WTC11 (cell line): ENCODE measurements around the gene NR4A3. TPM values are rescaled to one million over a fixed set of nuclear protein-coding genes. Genes with fewer than 3 reads are reported as not detected.

Source experiments
- ATAC-seq: fragments of 200-7000 bp; cut with Tn5 transposase; 2 replicates; pipeline ENCODE4 v1.10.0; 2021; ENCODE audit warnings: mild to moderate bottlenecking, moderate library complexity
- CTCF ChIA-PET: fragments of 300-600 bp; sonication (Branson Sonifier 250); formaldehyde crosslinking; loops from one replicate; lab custom pipeline; 2021; ENCODE audit warnings: antibody characterized with exemption; lab: Charles Lee
- POLR2A ChIA-PET: fragments of 350-600 bp; sonication (Branson Sonifier 250); formaldehyde crosslinking; loops from one replicate; lab custom pipeline; 2021; ENCODE audit warnings: antibody characterized with exemption; lab: Charles Lee
- DNase-seq: peaks from one replicate; pipeline ENCODE4 v3.0.0; 2021; ENCODE audit warnings: low spot score
- H3K27ac Mint-ChIP-seq: 2 replicates; pipeline ENCODE4 v1.8.0; 2021; ENCODE audit warnings: mixed read lengths
- H3K27me3 Mint-ChIP-seq: 2 replicates; pipeline ENCODE4 v1.8.0; 2021; ENCODE audit warnings: low read depth, mild to moderate bottlenecking, moderate library complexity, mixed read lengths
- H3K36me3 Mint-ChIP-seq: 2 replicates; pipeline ENCODE4 v1.8.0; 2021; ENCODE audit warnings: mixed read lengths
- H3K4me1 Mint-ChIP-seq: 2 replicates; pipeline ENCODE4 v1.8.0; 2022; ENCODE audit warnings: mixed read lengths
- H3K4me3 Mint-ChIP-seq: 2 replicates; pipeline ENCODE4 v1.8.0; 2021; ENCODE audit warnings: mild to moderate bottlenecking, moderate library complexity, mixed read lengths
- H3K9me3 Mint-ChIP-seq: 2 replicates; pipeline ENCODE4 v1.8.0; 2021; ENCODE audit warnings: mixed read lengths
- CREB1 ChIP-seq: sonication (generic); formaldehyde crosslinking; IDR thresholded peaks from 2 replicates; pipeline ENCODE4 v1.8.0; 2023; ENCODE audit warnings: mild to moderate bottlenecking, missing genetic modification reagents
- CREM ChIP-seq: sonication (generic); formaldehyde crosslinking; IDR thresholded peaks from 2 replicates; pipeline ENCODE4 v1.8.1; 2022; ENCODE audit warnings: mild to moderate bottlenecking, missing genetic modification reagents, moderate library complexity
- JAZF1 ChIP-seq: fragments of 250-450 bp; sonication (Bioruptor Pico); IDR thresholded peaks from 2 replicates; pipeline ENCODE4 v1.9.0; 2021; ENCODE audit warnings: moderate library complexity, mild to moderate bottlenecking, inconsistent platforms
- NFATC4 ChIP-seq: fragments of 250-450 bp; sonication (Bioruptor Pico); IDR thresholded peaks from 2 replicates; pipeline ENCODE4 v1.9.0; 2021; ENCODE audit warnings: mild to moderate bottlenecking
- NFYB ChIP-seq: sonication (generic); formaldehyde crosslinking; conservative IDR thresholded peaks from 2 replicates; pipeline ENCODE4 v1.8.0; 2022; ENCODE audit warnings: low read depth, missing genetic modification reagents
- PRRX2 ChIP-seq: fragments of 250-450 bp; sonication (Bioruptor Pico); IDR thresholded peaks from 2 replicates; pipeline ENCODE4 v1.8.0; 2021; ENCODE audit warnings: mild to moderate bottlenecking
- TP53 ChIP-seq: sonication (generic); formaldehyde crosslinking; IDR thresholded peaks from 2 replicates; pipeline ENCODE4 v1.8.1; 2023; ENCODE audit warnings: mild to moderate bottlenecking, missing genetic modification reagents
- ZNF121 ChIP-seq: sonication (generic); formaldehyde crosslinking; IDR thresholded peaks from 2 replicates; pipeline ENCODE4 v1.8.0; 2023; ENCODE audit warnings: missing genetic modification reagents
- ZNF396 ChIP-seq: fragments of 250-450 bp; sonication (Bioruptor Pico); IDR thresholded peaks from 2 replicates; pipeline ENCODE4 v1.8.0; 2021; ENCODE audit warnings: mild to moderate bottlenecking, moderate library complexity, borderline replicate concordance
- ZNF416 ChIP-seq: fragments of 250-450 bp; sonication (Bioruptor Pico); IDR thresholded peaks from 2 replicates; pipeline ENCODE4 v1.9.0; 2021; ENCODE audit warnings: mild to moderate bottlenecking, inconsistent platforms
- total RNA-seq: library from RNA; stranded (reverse); gene quantifications from 3 replicates; pipeline ENCODE4 v1.2.3, GENCODE V29; 2021
- TF ChIP-seq, protein P1 (sequence below): sonication (generic); formaldehyde crosslinking; IDR thresholded peaks from 2 replicates; pipeline ENCODE4 v1.8.1; 2023; ENCODE audit warnings: mild to moderate bottlenecking, missing genetic modification reagents
- TF ChIP-seq, protein P2 (sequence below): sonication (generic); formaldehyde crosslinking; IDR thresholded peaks from 2 replicates; pipeline ENCODE4 v1.8.1; 2023; ENCODE audit warnings: mild to moderate bottlenecking, missing genetic modification reagents
- TF ChIP-seq, protein P3 (sequence below): sonication (generic); formaldehyde crosslinking; IDR thresholded peaks from 2 replicates; pipeline ENCODE4 v1.8.1; 2023; ENCODE audit warnings: mild to moderate bottlenecking, missing genetic modification reagents, moderate library complexity
- TF ChIP-seq, protein P4 (sequence below): sonication (generic); formaldehyde crosslinking; IDR thresholded peaks from 2 replicates; pipeline ENCODE4 v1.8.1; 2023; ENCODE audit warnings: mild to moderate bottlenecking, moderate library complexity, missing genetic modification reagents
- TF ChIP-seq, protein P5 (sequence below): fragments of 200-600 bp; IDR thresholded peaks from 2 replicates; pipeline ENCODE4 v1.8.0; 2022; ENCODE audit warnings: antibody characterized with exemption
- TF ChIP-seq, protein P6 (sequence below): fragments of 250-450 bp; sonication (Bioruptor Pico); IDR thresholded peaks from 2 replicates; pipeline ENCODE4 v2.1.2; 2022; ENCODE audit warnings: mild to moderate bottlenecking, moderate library complexity
- TF ChIP-seq, protein P7 (sequence below): sonication (generic); formaldehyde crosslinking; IDR thresholded peaks from 2 replicates; pipeline ENCODE4 v1.8.0; 2023; ENCODE audit warnings: missing genetic modification reagents, mild to moderate bottlenecking, borderline replicate concordance
- TF ChIP-seq, protein P8 (sequence below): fragments of 250-450 bp; sonication (Bioruptor Pico); IDR thresholded peaks from 2 replicates; pipeline ENCODE4 v1.9.0; 2021; ENCODE audit warnings: mild to moderate bottlenecking

Gene NR4A3
- total RNA-seq, 1 experiment from 2014 or later = 0.57 TPM

DNA sequence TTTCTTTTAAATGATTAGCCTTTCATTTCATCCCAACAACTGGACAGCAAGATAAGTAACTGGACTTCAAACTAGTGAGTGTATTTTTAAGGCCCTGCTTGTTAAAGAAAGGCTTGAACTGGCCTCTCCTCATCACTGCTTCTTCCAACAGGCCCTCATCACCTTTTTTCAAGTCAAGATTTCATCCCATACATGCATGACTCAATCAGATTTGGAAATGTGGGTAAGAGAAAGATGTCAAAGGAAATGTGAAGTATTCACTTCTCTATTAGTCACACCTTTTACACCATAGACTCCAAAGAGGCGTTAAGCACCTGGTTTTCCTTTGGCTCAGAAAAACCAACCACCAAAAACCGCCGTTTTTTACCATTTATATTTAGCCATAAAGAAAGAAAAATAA is 4.9 kb downstream of the NR4A3 start (continued):
- TF ChIP-seq, protein P1, sequence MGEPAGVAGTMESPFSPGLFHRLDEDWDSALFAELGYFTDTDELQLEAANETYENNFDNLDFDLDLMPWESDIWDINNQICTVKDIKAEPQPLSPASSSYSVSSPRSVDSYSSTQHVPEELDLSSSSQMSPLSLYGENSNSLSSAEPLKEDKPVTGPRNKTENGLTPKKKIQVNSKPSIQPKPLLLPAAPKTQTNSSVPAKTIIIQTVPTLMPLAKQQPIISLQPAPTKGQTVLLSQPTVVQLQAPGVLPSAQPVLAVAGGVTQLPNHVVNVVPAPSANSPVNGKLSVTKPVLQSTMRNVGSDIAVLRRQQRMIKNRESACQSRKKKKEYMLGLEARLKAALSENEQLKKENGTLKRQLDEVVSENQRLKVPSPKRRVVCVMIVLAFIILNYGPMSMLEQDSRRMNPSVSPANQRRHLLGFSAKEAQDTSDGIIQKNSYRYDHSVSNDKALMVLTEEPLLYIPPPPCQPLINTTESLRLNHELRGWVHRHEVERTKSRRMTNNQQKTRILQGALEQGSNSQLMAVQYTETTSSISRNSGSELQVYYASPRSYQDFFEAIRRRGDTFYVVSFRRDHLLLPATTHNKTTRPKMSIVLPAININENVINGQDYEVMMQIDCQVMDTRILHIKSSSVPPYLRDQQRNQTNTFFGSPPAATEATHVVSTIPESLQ (CRISPR knock-in tag) = no peak

DNA sequence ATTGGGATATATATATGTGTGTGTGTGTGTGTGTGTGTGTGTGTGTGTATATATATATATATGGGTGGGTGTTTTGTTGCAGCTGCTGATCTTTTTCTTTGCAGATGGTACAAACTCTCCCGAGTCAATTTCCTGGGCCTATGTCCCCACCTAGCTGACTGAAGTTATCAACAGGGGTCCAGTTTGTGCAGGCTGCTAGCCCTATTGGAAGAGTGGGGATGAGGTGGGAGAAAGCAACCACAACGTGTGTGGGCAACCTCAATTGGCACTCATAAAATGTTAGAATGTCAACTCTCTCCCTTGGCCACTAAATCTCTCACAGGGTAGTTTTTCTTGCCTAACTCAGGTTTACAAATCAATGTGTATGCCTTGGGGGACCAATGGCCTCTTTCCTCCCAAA is 5.6 kb downstream of the NR4A3 start:
- Mint-ChIP-seq H3K27ac (no peak overlapping the region), H3K9me3 (no peaks in the 10 kb centered on the region), H3K4me3 (no peak overlapping the region), H3K36me3 (no peaks in the 10 kb centered on the region), H3K4me1 (peaks cover 37% of the 10 kb centered on the region), H3K27me3 (peaks cover 93% of the 10 kb centered on the region)
- ChIA-PET POLR2A (no interaction called here), CTCF (interaction anchor here (2.6 kb wide), 1 partner anchor 184 kb away, joined by 12 read pairs; no protein-coding TSS in a partner anchor)
- TF ChIP-seq ZNF416 (no peak), NFATC4 (no peak), JAZF1 (CRISPR knock-in tag) (no peak)
- TF ChIP-seq, protein P2, sequence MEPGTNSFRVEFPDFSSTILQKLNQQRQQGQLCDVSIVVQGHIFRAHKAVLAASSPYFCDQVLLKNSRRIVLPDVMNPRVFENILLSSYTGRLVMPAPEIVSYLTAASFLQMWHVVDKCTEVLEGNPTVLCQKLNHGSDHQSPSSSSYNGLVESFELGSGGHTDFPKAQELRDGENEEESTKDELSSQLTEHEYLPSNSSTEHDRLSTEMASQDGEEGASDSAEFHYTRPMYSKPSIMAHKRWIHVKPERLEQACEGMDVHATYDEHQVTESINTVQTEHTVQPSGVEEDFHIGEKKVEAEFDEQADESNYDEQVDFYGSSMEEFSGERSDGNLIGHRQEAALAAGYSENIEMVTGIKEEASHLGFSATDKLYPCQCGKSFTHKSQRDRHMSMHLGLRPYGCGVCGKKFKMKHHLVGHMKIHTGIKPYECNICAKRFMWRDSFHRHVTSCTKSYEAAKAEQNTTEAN = no peak
- TF ChIP-seq, protein P3, sequence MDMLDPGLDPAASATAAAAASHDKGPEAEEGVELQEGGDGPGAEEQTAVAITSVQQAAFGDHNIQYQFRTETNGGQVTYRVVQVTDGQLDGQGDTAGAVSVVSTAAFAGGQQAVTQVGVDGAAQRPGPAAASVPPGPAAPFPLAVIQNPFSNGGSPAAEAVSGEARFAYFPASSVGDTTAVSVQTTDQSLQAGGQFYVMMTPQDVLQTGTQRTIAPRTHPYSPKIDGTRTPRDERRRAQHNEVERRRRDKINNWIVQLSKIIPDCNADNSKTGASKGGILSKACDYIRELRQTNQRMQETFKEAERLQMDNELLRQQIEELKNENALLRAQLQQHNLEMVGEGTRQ (CRISPR knock-in tag) = no peak
- TF ChIP-seq, protein P4, sequence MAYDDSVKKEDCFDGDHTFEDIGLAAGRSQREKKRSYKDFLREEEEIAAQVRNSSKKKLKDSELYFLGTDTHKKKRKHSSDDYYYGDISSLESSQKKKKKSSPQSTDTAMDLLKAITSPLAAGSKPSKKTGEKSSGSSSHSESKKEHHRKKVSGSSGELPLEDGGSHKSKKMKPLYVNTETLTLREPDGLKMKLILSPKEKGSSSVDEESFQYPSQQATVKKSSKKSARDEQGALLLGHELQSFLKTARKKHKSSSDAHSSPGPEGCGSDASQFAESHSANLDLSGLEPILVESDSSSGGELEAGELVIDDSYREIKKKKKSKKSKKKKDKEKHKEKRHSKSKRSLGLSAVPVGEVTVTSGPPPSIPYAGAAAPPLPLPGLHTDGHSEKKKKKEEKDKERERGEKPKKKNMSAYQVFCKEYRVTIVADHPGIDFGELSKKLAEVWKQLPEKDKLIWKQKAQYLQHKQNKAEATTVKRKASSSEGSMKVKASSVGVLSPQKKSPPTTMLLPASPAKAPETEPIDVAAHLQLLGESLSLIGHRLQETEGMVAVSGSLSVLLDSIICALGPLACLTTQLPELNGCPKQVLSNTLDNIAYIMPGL (CRISPR knock-in tag) = no peak
- TF ChIP-seq, protein P5, sequence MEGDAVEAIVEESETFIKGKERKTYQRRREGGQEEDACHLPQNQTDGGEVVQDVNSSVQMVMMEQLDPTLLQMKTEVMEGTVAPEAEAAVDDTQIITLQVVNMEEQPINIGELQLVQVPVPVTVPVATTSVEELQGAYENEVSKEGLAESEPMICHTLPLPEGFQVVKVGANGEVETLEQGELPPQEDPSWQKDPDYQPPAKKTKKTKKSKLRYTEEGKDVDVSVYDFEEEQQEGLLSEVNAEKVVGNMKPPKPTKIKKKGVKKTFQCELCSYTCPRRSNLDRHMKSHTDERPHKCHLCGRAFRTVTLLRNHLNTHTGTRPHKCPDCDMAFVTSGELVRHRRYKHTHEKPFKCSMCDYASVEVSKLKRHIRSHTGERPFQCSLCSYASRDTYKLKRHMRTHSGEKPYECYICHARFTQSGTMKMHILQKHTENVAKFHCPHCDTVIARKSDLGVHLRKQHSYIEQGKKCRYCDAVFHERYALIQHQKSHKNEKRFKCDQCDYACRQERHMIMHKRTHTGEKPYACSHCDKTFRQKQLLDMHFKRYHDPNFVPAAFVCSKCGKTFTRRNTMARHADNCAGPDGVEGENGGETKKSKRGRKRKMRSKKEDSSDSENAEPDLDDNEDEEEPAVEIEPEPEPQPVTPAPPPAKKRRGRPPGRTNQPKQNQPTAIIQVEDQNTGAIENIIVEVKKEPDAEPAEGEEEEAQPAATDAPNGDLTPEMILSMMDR = no peak
- TF ChIP-seq, protein P6, sequence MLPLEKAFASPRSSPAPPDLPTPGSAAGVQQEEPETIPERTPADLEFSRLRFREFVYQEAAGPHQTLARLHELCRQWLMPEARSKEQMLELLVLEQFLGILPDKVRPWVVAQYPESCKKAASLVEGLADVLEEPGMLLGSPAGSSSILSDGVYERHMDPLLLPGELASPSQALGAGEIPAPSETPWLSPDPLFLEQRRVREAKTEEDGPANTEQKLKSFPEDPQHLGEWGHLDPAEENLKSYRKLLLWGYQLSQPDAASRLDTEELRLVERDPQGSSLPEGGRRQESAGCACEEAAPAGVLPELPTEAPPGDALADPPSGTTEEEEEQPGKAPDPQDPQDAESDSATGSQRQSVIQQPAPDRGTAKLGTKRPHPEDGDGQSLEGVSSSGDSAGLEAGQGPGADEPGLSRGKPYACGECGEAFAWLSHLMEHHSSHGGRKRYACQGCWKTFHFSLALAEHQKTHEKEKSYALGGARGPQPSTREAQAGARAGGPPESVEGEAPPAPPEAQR (CRISPR knock-in tag) = no peak
- no peak for DNase-seq
- no peak for ATAC-seq

DNA sequence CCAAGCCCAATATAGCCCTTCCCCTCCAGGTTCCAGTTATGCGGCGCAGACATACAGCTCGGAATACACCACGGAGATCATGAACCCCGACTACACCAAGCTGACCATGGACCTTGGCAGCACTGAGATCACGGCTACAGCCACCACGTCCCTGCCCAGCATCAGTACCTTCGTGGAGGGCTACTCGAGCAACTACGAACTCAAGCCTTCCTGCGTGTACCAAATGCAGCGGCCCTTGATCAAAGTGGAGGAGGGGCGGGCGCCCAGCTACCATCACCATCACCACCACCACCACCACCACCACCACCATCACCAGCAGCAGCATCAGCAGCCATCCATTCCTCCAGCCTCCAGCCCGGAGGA is 6.3 kb downstream of the NR4A3 start:
- peak overlapping the region; percentile 63 for H3K4me3 Mint-ChIP-seq
- ChIA-PET CTCF (interaction anchor here (1.0 to 2.6 kb wide), 3 partner anchors 31 to 395 kb away, joined by 3 to 12 read pairs (median 3); no protein-coding TSS in a partner anchor), POLR2A (no interaction called here)
- no peak overlapping the region for H3K27ac Mint-ChIP-seq
- H3K36me3 Mint-ChIP-seq = no peaks in the 10 kb centered on the region
- peaks cover 32% of the 10 kb centered on the region for H3K4me1 Mint-ChIP-seq
- no peak for DNase-seq
- no peaks in the 10 kb centered on the region for H3K9me3 Mint-ChIP-seq
- peaks cover 85% of the 10 kb centered on the region for H3K27me3 Mint-ChIP-seq
- no peak for ATAC-seq
- TF ChIP-seq, protein P7, sequence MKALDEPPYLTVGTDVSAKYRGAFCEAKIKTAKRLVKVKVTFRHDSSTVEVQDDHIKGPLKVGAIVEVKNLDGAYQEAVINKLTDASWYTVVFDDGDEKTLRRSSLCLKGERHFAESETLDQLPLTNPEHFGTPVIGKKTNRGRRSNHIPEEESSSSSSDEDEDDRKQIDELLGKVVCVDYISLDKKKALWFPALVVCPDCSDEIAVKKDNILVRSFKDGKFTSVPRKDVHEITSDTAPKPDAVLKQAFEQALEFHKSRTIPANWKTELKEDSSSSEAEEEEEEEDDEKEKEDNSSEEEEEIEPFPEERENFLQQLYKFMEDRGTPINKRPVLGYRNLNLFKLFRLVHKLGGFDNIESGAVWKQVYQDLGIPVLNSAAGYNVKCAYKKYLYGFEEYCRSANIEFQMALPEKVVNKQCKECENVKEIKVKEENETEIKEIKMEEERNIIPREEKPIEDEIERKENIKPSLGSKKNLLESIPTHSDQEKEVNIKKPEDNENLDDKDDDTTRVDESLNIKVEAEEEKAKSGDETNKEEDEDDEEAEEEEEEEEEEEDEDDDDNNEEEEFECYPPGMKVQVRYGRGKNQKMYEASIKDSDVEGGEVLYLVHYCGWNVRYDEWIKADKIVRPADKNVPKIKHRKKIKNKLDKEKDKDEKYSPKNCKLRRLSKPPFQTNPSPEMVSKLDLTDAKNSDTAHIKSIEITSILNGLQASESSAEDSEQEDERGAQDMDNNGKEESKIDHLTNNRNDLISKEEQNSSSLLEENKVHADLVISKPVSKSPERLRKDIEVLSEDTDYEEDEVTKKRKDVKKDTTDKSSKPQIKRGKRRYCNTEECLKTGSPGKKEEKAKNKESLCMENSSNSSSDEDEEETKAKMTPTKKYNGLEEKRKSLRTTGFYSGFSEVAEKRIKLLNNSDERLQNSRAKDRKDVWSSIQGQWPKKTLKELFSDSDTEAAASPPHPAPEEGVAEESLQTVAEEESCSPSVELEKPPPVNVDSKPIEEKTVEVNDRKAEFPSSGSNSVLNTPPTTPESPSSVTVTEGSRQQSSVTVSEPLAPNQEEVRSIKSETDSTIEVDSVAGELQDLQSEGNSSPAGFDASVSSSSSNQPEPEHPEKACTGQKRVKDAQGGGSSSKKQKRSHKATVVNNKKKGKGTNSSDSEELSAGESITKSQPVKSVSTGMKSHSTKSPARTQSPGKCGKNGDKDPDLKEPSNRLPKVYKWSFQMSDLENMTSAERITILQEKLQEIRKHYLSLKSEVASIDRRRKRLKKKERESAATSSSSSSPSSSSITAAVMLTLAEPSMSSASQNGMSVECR (CRISPR knock-in tag) = no peak
- TF ChIP-seq ZNF121 (CRISPR knock-in tag) (no peak), TP53 (no peak), CREM (CRISPR knock-in tag) (no peak), NFYB (CRISPR knock-in tag) (no peak), ZNF396 (CRISPR knock-in tag) (no peak), PRRX2 (CRISPR knock-in tag) (no peak), CREB1 (CRISPR knock-in tag) (no peak)
- TF ChIP-seq, protein P8, sequence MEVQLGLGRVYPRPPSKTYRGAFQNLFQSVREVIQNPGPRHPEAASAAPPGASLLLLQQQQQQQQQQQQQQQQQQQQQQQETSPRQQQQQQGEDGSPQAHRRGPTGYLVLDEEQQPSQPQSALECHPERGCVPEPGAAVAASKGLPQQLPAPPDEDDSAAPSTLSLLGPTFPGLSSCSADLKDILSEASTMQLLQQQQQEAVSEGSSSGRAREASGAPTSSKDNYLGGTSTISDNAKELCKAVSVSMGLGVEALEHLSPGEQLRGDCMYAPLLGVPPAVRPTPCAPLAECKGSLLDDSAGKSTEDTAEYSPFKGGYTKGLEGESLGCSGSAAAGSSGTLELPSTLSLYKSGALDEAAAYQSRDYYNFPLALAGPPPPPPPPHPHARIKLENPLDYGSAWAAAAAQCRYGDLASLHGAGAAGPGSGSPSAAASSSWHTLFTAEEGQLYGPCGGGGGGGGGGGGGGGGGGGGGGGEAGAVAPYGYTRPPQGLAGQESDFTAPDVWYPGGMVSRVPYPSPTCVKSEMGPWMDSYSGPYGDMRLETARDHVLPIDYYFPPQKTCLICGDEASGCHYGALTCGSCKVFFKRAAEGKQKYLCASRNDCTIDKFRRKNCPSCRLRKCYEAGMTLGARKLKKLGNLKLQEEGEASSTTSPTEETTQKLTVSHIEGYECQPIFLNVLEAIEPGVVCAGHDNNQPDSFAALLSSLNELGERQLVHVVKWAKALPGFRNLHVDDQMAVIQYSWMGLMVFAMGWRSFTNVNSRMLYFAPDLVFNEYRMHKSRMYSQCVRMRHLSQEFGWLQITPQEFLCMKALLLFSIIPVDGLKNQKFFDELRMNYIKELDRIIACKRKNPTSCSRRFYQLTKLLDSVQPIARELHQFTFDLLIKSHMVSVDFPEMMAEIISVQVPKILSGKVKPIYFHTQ (CRISPR knock-in tag) = no peak
